ENCODE results near the gene RBBP8NL.

Gene RBBP8NL

DNA sequence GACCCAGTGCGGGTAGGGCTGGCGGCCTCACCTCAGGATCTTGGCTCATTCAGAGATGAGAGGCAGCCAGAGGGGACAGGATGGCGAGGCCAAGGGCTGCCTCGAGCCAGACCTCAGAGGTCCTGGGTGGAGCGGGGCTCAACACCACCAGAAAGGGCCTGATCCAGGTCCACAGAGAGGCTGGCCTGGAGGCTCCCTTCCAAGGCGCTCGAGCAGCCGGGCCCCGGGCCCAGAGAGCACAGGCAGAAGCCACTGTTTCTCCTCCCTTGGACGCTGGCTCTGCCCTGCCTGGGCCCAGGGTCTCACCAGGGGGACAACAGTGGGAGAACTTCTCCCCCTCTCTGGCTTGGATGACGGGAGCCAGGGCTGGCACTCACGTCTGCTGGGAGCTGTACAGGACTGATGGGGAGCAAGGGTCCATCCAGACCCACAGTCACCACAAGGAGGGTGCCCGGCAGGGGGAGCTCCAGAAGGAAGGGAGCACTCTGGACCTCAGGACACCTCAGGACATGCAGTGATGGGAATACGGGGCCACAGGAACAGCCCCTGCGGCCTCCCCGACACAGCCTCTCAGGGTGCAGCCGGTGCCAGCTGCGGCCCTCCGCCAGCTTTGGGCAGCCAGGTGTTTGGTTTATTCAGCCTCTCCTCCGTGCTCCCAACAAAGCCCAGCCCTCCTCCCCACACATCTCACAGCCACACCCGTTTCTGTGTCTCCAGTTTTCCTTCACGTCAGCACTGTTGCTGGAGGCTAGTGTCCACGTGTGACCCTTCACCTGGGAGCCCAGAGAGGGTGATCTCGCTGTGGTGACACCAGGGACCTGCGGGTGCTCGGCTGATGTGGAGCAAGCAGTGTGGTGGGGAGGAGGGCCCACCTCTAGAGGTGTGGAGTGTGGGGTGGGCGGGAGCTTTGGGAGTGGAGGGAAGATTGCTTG, 31.8 kb downstream of the RBBP8NL start:
- TF ChIP-seq, protein P1, sequence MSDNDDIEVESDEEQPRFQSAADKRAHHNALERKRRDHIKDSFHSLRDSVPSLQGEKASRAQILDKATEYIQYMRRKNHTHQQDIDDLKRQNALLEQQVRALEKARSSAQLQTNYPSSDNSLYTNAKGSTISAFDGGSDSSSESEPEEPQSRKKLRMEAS (IDR thresholded peaks at IDR 0.05) = no peak
- TF ChIP-seq, protein P2, sequence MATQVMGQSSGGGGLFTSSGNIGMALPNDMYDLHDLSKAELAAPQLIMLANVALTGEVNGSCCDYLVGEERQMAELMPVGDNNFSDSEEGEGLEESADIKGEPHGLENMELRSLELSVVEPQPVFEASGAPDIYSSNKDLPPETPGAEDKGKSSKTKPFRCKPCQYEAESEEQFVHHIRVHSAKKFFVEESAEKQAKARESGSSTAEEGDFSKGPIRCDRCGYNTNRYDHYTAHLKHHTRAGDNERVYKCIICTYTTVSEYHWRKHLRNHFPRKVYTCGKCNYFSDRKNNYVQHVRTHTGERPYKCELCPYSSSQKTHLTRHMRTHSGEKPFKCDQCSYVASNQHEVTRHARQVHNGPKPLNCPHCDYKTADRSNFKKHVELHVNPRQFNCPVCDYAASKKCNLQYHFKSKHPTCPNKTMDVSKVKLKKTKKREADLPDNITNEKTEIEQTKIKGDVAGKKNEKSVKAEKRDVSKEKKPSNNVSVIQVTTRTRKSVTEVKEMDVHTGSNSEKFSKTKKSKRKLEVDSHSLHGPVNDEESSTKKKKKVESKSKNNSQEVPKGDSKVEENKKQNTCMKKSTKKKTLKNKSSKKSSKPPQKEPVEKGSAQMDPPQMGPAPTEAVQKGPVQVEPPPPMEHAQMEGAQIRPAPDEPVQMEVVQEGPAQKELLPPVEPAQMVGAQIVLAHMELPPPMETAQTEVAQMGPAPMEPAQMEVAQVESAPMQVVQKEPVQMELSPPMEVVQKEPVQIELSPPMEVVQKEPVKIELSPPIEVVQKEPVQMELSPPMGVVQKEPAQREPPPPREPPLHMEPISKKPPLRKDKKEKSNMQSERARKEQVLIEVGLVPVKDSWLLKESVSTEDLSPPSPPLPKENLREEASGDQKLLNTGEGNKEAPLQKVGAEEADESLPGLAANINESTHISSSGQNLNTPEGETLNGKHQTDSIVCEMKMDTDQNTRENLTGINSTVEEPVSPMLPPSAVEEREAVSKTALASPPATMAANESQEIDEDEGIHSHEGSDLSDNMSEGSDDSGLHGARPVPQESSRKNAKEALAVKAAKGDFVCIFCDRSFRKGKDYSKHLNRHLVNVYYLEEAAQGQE (IDR thresholded peaks at IDR 0.05; ENCODE audit: low read depth) = no peak
- TF ChIP-seq CEBPB (IDR thresholded peaks at IDR 0.05) (no peak), NFIC (IDR thresholded peaks at IDR 0.05) (no peak), TEAD4 (IDR thresholded peaks at IDR 0.05) (no peak), RAD21 (IDR thresholded peaks at IDR 0.05; ENCODE audit: low read depth) (no peak), FOXM1 (IDR thresholded peaks at IDR 0.05; ENCODE audit: borderline replicate concordance, low read depth) (no peak), TAF1 (IDR thresholded peaks at IDR 0.05; ENCODE audit: low read depth) (no peak), TCF12 (IDR thresholded peaks at IDR 0.05; ENCODE audit: low read depth) (no peak), YY1 (IDR thresholded peaks at IDR 0.05; ENCODE audit: low read depth) (no peak), EGR1 (IDR thresholded peaks at IDR 0.05) (no peak), ZBTB7A (IDR thresholded peaks at IDR 0.05; ENCODE audit: low read depth) (no peak), CREB1 (IDR thresholded peaks at IDR 0.05; ENCODE audit: low read depth) (no peak), EP300 (IDR thresholded peaks at IDR 0.05; ENCODE audit: borderline replicate concordance) (no peak)
- TF ChIP-seq, protein P3, sequence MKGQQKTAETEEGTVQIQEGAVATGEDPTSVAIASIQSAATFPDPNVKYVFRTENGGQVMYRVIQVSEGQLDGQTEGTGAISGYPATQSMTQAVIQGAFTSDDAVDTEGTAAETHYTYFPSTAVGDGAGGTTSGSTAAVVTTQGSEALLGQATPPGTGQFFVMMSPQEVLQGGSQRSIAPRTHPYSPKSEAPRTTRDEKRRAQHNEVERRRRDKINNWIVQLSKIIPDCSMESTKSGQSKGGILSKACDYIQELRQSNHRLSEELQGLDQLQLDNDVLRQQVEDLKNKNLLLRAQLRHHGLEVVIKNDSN (IDR thresholded peaks at IDR 0.05) = no peak

DNA sequence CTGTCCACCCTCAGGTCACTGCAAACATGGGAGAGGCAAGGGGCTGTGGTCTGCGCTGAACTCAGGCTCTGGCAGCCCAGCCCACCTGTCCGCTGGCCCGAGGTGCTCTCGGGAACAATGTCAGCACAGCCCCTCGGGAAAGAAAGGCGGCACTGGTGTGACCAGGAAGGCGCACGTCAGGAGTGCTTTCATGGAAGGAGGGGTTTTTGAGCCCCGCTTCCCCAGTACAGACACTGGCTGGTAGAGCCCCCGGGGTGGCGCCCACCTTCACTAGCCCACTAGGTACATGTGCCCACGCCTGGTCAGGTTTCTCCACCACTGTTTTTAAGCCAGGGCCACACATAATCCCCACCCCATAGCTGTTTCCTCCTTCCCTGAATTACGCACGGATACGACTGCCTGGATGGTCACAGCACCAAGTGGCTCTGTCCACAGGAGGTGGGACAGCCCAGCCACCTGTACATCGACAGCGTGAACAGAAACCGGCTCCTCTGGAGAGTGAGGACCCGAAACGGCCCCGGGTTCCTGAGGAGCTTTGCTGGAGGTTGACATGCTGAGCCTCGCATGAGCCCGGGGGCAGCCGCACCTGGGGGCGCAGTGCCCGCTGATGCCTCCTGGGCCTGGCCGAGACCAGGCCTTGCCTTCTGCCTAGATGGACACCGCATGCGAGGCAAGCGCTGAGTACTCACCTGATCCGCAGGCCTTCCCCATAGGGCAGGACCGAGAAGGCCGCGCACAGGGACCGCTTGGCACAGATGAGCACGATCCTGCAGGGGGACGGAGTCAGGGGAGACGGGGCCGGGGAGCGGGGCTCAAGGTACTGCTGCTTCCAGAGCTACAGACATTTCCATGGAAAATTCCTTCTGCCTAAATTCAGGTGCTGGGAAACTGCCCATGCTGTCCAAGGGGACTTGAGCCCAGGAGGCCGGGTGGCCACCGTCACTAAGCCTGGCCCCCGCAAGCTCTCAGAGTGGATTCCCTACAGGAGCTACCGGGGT, 32.8 kb downstream of the RBBP8NL start:
- TF ChIP-seq, protein P1 (IDR thresholded peaks at IDR 0.05) = no peak
- TF ChIP-seq FOXM1 (IDR thresholded peaks at IDR 0.05; ENCODE audit: borderline replicate concordance, low read depth) = no peak
- no peak for TF ChIP-seq TAF1 (IDR thresholded peaks at IDR 0.05; ENCODE audit: low read depth)
- TF ChIP-seq TCF12 (IDR thresholded peaks at IDR 0.05; ENCODE audit: low read depth) = no peak

DNA sequence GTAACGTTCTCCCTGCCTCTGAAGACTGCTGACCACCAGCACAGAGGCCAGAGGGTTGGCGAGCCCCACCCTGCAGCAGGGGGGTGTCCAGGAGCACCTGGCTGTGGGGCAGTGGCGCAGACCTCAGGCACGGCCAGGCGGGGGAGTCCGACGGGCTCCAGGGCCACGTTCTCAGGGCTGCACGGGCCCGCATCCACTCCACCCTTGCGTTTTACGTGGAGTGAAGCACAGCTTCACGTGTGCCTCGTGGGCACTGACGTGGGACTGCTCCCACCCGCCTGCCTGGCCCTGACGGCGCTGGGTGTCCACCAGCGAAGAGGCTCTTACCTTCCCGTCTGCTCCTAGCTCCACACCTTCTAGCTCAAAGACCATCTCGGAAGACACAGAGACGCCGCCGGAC, 33.5 kb downstream of the RBBP8NL start:
- TF ChIP-seq ZBTB7A (IDR thresholded peaks at IDR 0.05; ENCODE audit: low read depth) (no peak), FOXM1 (IDR thresholded peaks at IDR 0.05; ENCODE audit: borderline replicate concordance, low read depth) (no peak)

DNA sequence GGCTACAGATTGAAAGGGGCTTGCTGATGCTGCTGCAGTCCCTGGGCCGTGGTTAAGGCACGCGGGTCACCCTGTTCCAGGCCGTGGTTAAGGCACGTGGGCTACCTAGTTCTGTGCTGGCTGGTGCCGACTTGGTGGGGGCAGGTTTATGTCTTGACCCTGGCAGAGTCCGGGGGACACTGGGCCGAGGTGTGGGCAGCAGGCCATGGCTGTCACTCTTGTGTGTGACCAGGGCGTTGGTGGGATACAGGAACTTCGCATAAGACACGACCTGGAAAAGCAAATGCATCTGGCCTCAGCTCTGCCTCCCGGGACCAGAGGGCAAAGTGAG, 34.0 kb downstream of the RBBP8NL start:
- no peak for TF ChIP-seq TAF1 (IDR thresholded peaks at IDR 0.05; ENCODE audit: low read depth)
- TF ChIP-seq YY1 (IDR thresholded peaks at IDR 0.05; ENCODE audit: low read depth) = no peak
- TF ChIP-seq, protein P2 (IDR thresholded peaks at IDR 0.05; ENCODE audit: low read depth) = no peak
- no peak for TF ChIP-seq CEBPB (IDR thresholded peaks at IDR 0.05)
- TF ChIP-seq RAD21 (IDR thresholded peaks at IDR 0.05; ENCODE audit: low read depth) = no peak
- TF ChIP-seq, protein P3 (IDR thresholded peaks at IDR 0.05) = no peak
- TF ChIP-seq EGR1 (IDR thresholded peaks at IDR 0.05) = no peak
- no peak for TF ChIP-seq NFIC (IDR thresholded peaks at IDR 0.05)
- TF ChIP-seq EP300 (IDR thresholded peaks at IDR 0.05; ENCODE audit: borderline replicate concordance) = no peak
- no peak for TF ChIP-seq FOXM1 (IDR thresholded peaks at IDR 0.05; ENCODE audit: borderline replicate concordance, low read depth)

DNA sequence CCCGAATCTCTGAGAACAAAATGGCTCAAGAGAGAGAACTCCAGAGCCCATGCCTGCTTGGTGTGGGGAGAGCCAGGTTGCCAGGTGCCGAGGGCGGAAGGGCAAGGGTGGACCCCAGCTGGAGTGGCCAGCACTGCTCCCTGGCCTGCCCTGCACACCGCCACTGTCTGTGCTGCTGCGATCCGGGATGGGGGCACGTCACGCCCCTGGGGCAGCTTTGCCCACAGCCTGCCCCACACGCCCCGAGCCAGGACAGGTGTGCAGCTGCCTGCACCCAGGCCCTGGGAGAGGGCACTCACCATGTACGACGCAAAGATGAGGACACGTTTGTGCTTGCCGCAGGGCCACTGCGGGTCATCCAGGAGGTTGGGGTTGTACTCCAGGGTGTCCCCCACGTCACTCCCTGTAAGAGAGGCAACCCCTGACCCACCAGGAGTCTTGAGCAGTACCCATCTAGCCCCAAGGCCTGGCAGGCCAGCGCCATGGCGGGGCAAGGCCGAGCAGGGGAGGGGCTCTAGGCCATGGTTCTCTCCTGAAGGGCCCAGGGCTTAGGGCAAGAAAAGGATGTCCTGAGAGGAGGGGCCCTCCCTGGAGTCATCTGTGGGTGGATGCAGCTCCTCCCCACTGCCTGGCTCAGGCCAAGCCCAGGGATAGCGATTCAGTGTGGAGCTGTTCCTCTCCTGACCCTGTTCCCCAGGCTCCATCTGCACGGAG, 34.6 kb downstream of the RBBP8NL start:
- no peak for TF ChIP-seq ZBTB7A (IDR thresholded peaks at IDR 0.05; ENCODE audit: low read depth)
- no peak for TF ChIP-seq RAD21 (IDR thresholded peaks at IDR 0.05; ENCODE audit: low read depth)
- TF ChIP-seq, protein P3 (IDR thresholded peaks at IDR 0.05) = no peak
- TF ChIP-seq CEBPB (IDR thresholded peaks at IDR 0.05) = no peak
- no peak for TF ChIP-seq TAF1 (IDR thresholded peaks at IDR 0.05; ENCODE audit: low read depth)
- TF ChIP-seq, protein P2 (IDR thresholded peaks at IDR 0.05; ENCODE audit: low read depth) = no peak
- TF ChIP-seq TEAD4 (IDR thresholded peaks at IDR 0.05) = no peak
- TF ChIP-seq EGR1 (IDR thresholded peaks at IDR 0.05) = no peak
- TF ChIP-seq EP300 (IDR thresholded peaks at IDR 0.05; ENCODE audit: borderline replicate concordance) = no peak
- no peak for TF ChIP-seq CREB1 (IDR thresholded peaks at IDR 0.05; ENCODE audit: low read depth)
- TF ChIP-seq TCF12 (IDR thresholded peaks at IDR 0.05; ENCODE audit: low read depth) = no peak
- TF ChIP-seq, protein P1 (IDR thresholded peaks at IDR 0.05) = no peak
- TF ChIP-seq FOXM1 (IDR thresholded peaks at IDR 0.05; ENCODE audit: borderline replicate concordance, low read depth) = no peak
- TF ChIP-seq NFIC (IDR thresholded peaks at IDR 0.05) = no peak
- no peak for TF ChIP-seq YY1 (IDR thresholded peaks at IDR 0.05; ENCODE audit: low read depth)

Measured in Ishikawa (cell line).